ENCODE results near the gene EHF.
"Not testable (repeated sequence)": the region's sequence is repeated elsewhere in the genome, so short reads cannot be mapped to it uniquely, and the experiment has no call there.

The EHF gene

DNA sequence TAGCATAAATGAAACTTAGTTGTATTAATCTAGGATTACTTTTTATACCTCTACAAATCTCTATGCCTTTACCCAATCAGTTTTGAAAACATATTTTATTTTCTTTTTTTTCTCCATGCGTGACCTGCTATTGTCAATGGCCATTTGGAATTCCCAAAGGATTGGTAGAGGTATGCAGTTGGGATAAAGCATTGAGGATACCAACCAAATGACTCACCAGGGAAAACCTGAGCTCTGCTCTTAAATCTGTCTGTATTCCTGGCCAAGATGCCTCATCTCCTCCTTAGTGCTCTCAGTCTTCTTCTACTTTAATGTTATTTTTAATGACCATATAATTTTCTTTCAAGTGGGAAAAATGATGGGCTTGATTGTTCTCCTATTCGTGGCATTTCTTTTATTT is 61.9 kb downstream of the EHF start:
- no peak overlapping the region for H3K4me3 Mint-ChIP-seq
- no peaks in the 10 kb centered on the region for H3K27me3 Mint-ChIP-seq
- no peak overlapping the region for H3K27ac Mint-ChIP-seq
- no peaks in the 10 kb centered on the region for H3K36me3 Mint-ChIP-seq
- no peaks in the 10 kb centered on the region for H3K9me3 Mint-ChIP-seq
- H3K4me1 Mint-ChIP-seq = no peaks in the 10 kb centered on the region

- no peaks in the 10 kb centered on the region for H3K9me3 Mint-ChIP-seq
- H3K4me3 Mint-ChIP-seq = no peak overlapping the region
- H3K27me3 Mint-ChIP-seq = no peaks in the 10 kb centered on the region
- H3K4me1 Mint-ChIP-seq = no peaks in the 10 kb centered on the region
- H3K36me3 Mint-ChIP-seq = no peaks in the 10 kb centered on the region
- H3K27ac Mint-ChIP-seq = no peak overlapping the region
These were observed 62.5 kb downstream of the EHF start for GRCh38 chr11:34683396-34683795.

DNA sequence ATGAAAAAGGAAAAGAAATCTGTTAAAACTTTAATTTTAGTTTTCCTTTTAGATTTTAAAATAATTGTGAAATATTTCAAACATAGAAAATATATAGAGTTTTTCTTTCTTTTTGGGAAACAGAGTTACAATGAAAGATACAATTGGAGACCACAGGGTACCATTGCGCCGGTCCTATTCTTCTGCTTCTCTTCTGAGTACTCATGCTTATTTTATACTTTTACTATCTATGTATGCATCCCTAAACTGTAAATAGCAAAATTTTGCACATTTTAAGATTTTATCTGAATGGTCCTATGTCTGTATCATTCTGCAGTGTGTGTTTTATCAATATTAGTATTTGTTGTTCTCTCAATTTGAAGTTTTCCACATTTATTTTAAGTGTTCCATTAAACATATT is 65.0 kb downstream of the EHF start:
- no peak overlapping the region for H3K27ac Mint-ChIP-seq
- no peaks in the 10 kb centered on the region for H3K27me3 Mint-ChIP-seq
- H3K4me3 Mint-ChIP-seq = no peak overlapping the region
- no peaks in the 10 kb centered on the region for H3K9me3 Mint-ChIP-seq
- no peaks in the 10 kb centered on the region for H3K4me1 Mint-ChIP-seq
- no peaks in the 10 kb centered on the region for H3K36me3 Mint-ChIP-seq

DNA sequence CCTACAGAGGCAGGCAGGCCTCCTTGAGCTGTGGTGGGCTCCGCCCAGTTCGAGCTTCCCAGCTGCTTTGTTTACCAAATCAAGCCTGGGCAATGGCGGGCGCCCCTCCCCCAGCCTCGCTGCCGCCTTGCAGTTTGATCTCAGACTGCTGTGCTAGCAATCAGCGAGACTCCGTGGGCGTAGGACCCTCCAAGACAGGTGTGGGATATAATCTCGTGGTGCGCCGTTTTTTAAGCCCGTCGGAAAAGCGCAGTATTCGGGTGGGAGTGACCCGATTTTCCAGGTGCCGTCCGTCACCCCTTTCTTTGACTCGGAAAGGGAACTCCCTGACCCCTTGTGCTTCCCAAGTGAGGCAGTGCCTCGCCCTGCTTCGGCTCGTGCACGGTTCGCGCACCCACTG is 71.4 kb downstream of the EHF start:
- H3K4me1 Mint-ChIP-seq, H3K36me3 Mint-ChIP-seq, H3K27ac Mint-ChIP-seq, H3K4me3 Mint-ChIP-seq: not testable (repeated sequence)
- H3K27me3 Mint-ChIP-seq = peaks cover 14% of the 10 kb centered on the region
- peaks cover 20% of the 10 kb centered on the region for H3K9me3 Mint-ChIP-seq

DNA sequence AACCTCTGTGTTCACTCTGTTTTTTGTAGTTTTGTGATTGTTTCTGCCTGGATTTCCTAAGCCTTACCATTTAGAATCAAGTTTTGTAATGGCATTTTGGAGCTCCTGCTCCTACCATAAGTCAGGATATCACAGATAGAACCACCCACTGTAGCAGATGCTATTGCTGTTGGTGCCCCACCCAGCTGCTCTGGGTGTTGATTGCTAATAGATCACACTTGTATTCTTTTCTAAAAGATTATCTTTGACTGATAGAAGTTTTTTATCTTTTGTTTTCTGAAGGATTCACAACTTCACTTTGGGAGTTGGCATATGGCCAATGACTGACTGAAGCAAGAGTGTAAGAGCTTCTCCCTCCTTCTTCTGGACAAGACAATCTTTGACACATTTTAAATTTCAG is 76.0 kb downstream of the EHF start:
- Mint-ChIP-seq H3K27ac (no peak overlapping the region), H3K9me3 (peaks cover 20% of the 10 kb centered on the region), H3K27me3 (peaks cover 19% of the 10 kb centered on the region)

GRCh38 chr11:34706709-34707461 is 86.0 kb downstream of the EHF start:
- H3K36me3 Mint-ChIP-seq = peaks cover 2% of the 10 kb centered on the region
- H3K27ac Mint-ChIP-seq = no peak overlapping the region
- H3K9me3 Mint-ChIP-seq = peaks cover 10% of the 10 kb centered on the region
- H3K4me3 Mint-ChIP-seq = no peak overlapping the region
- H3K27me3 Mint-ChIP-seq = peaks cover 4% of the 10 kb centered on the region
- no peaks in the 10 kb centered on the region for H3K4me1 Mint-ChIP-seq

More for the DNA sequence above, 76.0 kb downstream of the EHF start:
- no peaks in the 10 kb centered on the region for H3K4me1 Mint-ChIP-seq
- H3K4me3 Mint-ChIP-seq = no peak overlapping the region
- H3K36me3 Mint-ChIP-seq = no peaks in the 10 kb centered on the region

GRCh38 chr11:34707462-34707840 is 86.6 kb downstream of the EHF start:
- Mint-ChIP-seq H3K36me3 (peaks cover 2% of the 10 kb centered on the region), H3K4me3 (no peak overlapping the region), H3K27me3 (peaks cover 4% of the 10 kb centered on the region), H3K4me1 (no peaks in the 10 kb centered on the region), H3K27ac (no peak overlapping the region), H3K9me3 (peaks cover 16% of the 10 kb centered on the region)
